NCI-H1092 treated with DMSO at 0.1 percent for 48 hours (cell line): Measurements from ENCODE around the gene MAP1LC3B.

Source experiments
- DNase-seq: peaks from one replicate; lab custom pipeline; 2025; lab: John Stamatoyannopoulos, UW

Gene MAP1LC3B

GRCh38 chr16:87391950-87392820 lies at the start of gene MAP1LC3B:
Gene MAP1LC3B (plus strand): TSS chr16:87392336. CDS start chr16:87392428, 92 bp downstream.
- peak; percentile 96 for DNase-seq

- no peak for DNase-seq
Observed at GRCh38 chr16:87342504-87342903, 49.6 kb upstream of the MAP1LC3B start.

GRCh38 chr16:87342978-87343752 lies 49.0 kb upstream of the MAP1LC3B start:
- no peak for DNase-seq

GRCh38 chr16:87343753-87344050 lies 48.4 kb upstream of the MAP1LC3B start:
- DNase-seq: no peak

GRCh38 chr16:87344165-87344930 lies 47.8 kb upstream of the MAP1LC3B start:
- no peak for DNase-seq

GRCh38 chr16:87344931-87345631 lies 47.1 kb upstream of the MAP1LC3B start:
- DNase-seq: no peak

- DNase-seq: no peak
Observed at GRCh38 chr16:87345726-87346424, 46.3 kb upstream of the MAP1LC3B start.

GRCh38 chr16:87346517-87347060 lies 45.5 kb upstream of the MAP1LC3B start:
- no peak for DNase-seq

GRCh38 chr16:87347932-87348615 lies 44.1 kb upstream of the MAP1LC3B start:
- no peak for DNase-seq

- no peak for DNase-seq
Observed at GRCh38 chr16:87348616-87349157, 43.4 kb upstream of the MAP1LC3B start.

- DNase-seq: no peak
Observed at GRCh38 chr16:87350031-87350430, 42.1 kb upstream of the MAP1LC3B start.

GRCh38 chr16:87350681-87351319 lies 41.3 kb upstream of the MAP1LC3B start:
- DNase-seq: no peak

- no peak for DNase-seq
Observed at GRCh38 chr16:87351320-87351698, 40.8 kb upstream of the MAP1LC3B start.

GRCh38 chr16:87352818-87353217 lies 39.3 kb upstream of the MAP1LC3B start:
- DNase-seq: no peak

GRCh38 chr16:87353613-87354012 lies 38.5 kb upstream of the MAP1LC3B start:
- DNase-seq: no peak

- no peak for DNase-seq
Observed at GRCh38 chr16:87356491-87356853, 35.7 kb upstream of the MAP1LC3B start.

GRCh38 chr16:87358250-87358649 lies 33.9 kb upstream of the MAP1LC3B start:
- DNase-seq: no peak

GRCh38 chr16:87358696-87359095 lies 33.4 kb upstream of the MAP1LC3B start:
- DNase-seq: no peak

- no peak for DNase-seq
Observed at GRCh38 chr16:87359121-87359520, 33.0 kb upstream of the MAP1LC3B start.
